H1 (cell line): ENCODE data around the gene TLCD3B. TPM values are rescaled to one million over a fixed set of nuclear protein-coding genes. Genes with fewer than 3 reads are reported as not detected.

Experiments
- ASH2L ChIP-seq: fragments of 200-600, 300-600 bp; sonication (generic); IDR thresholded peaks from one replicate; pipeline ENCODE4 v1.7.1; 2017; ENCODE audit warnings: low read length
- CBX5 ChIP-seq: fragments of 300-800, 300-1000 bp; sonication (generic); IDR thresholded peaks from 2 replicates; pipeline ENCODE4 v1.7.1; 2016; ENCODE audit warnings: antibody characterized with exemption, low read length, low read depth
- CREB1 ChIP-seq: IDR thresholded peaks from 2 replicates; pipeline ENCODE4 v1.6.1; 2012; ENCODE audit warnings: inconsistent platforms
- EGR1 ChIP-seq: IDR thresholded peaks from 2 replicates; pipeline ENCODE4 v1.6.1; 2011; ENCODE audit warnings: low read depth, low read length, borderline replicate concordance
- JUND ChIP-seq: IDR thresholded peaks from 2 replicates; pipeline ENCODE4 v1.6.1; 2011; ENCODE audit warnings: mild to moderate bottlenecking, improper control_type of control experiment, low read length
- KDM1A ChIP-seq: fragments of 200-600, 300-600 bp; sonication (generic); IDR thresholded peaks from 2 replicates; pipeline ENCODE4 v1.7.1; 2016; ENCODE audit warnings: mild to moderate bottlenecking, low read length, borderline replicate concordance
- NANOG ChIP-seq: IDR thresholded peaks from 2 replicates; pipeline ENCODE4 v1.6.1; 2011; ENCODE audit warnings: low read length, low read depth, mild to moderate bottlenecking, inconsistent platforms; ENCODE audit not compliant: insufficient read depth, poor library complexity, severe bottlenecking
- PHF8 ChIP-seq: fragments of 200-600 bp; sonication (generic); conservative IDR thresholded peaks from 2 replicates; pipeline ENCODE4 v1.7.1; 2012; ENCODE audit warnings: low read depth, mild to moderate bottlenecking, inconsistent platforms, low read length, moderate library complexity
- SIX5 ChIP-seq: IDR thresholded peaks from 2 replicates; pipeline ENCODE4 v1.6.1; 2011; ENCODE audit warnings: mild to moderate bottlenecking, low read depth, low read length
- polyA plus RNA-seq, 7 experiments: library from polyadenylated mRNA; depleted of rRNA in 3 of 7; stranded (reverse) in 5 of 7; unstranded in 2 of 7; fragments of >200 nt in 5 of 7; fragments of 200-250 nt in 2 of 7; gene quantifications; 1 replicate in 5 of 7; 2 replicates in 1 of 7; 4 replicates in 1 of 7; pipeline versions ENCODE4 v1.2.1 to v1.2.3, GENCODE V29; 2011 to 2013; ENCODE audit warnings: missing spikeins in 2 of 7, mixed read lengths in 2 of 7
- total RNA-seq: library from RNA; stranded (reverse); fragmentation: NEBNext Ultra II Directional; extraction: Animal tissue kit (Norgen Biotek cat#: 25700); gene quantifications from 2 replicates; pipeline ENCODE4 v1.2.1, GENCODE V29; 2021

Gene TLCD3B
- total and polyA plus RNA-seq, 2 of the 8 experiments (the other 6 are each of a cell fraction or from before 2014, with no cell fraction given), result 15.2 to 26.9 TPM

- TF ChIP-seq ASH2L (no peak), CREB1 (no peak), PHF8 (no peak), EGR1 (no peak), NANOG (no peak), KDM1A (no peak), JUND (no peak), SIX5 (no peak), CBX5 (no peak)
Observed at GRCh38 chr16:29993191-29993902, 37.7 kb downstream of the TLCD3B start (continued).
